ENCODE results near the gene TRABD2B. TPM values are rescaled to one million over a fixed set of nuclear protein-coding genes. Genes with fewer than 3 reads are reported as not detected.

TRABD2B gene
- total and polyA plus RNA-seq, 8 donors, result 0.99 to 5.2 (median 3.3) TPM

DNA sequence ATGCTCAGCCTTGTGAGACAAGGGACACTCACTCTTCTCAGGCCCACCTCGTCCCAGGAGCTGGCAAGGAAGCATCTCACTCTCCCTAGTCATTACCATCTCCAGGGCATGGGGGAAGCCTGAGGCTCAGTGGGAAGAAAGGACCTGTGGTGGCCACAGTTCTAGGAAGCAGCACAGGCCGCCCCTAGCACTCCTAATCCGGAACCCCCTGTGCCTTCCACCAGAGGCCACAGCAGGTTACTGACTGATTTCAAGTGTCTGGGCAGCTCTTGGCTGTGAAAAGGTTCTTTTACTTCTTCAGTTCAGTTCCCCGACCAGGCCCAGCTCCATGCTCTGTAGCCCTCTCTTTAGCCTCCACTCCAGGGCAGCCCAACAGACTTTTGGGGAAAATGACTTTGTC lies 84.4 kb downstream of the TRABD2B start:
- Histone ChIP-seq H3K27ac (no peak overlapping the region), H3K27me3 (no peaks in the 10 kb centered on the region), H3K36me3 (no peaks in the 10 kb centered on the region), H3K4me1 (no peaks in the 10 kb centered on the region), H3K9me3 (no peaks in the 10 kb centered on the region), H3K4me3 (no peak overlapping the region)
- ATAC-seq (no peak), DNase-seq (no peak)
- intact Hi-C loops (cut with DNase I), result no loop called here
- TF ChIP-seq CTCF (IDR thresholded peaks at IDR 0.05), result no peak

DNA sequence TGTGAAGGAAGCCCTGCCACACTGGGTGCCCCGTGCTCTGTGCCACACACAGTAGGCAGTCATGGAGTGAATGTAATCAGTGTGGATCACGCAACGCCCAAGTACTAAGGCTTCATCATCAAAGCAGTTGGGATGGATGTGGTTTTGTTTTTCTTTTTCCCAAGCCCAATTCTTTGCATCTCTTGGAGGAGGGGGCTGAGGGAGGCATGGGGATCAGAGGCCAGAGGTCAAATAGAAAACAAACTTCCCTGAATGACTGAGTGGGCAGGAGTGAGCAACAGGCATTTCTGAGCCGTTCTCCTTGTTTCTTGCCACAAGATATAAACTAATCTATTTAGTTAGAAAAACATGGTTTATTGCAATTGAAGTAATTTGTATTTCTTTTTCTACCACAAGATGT lies 85.3 kb downstream of the TRABD2B start:
- no peak overlapping the region for H3K27ac ChIP-seq
- intact Hi-C loops (cut with DNase I), result no loop called here
- no peak overlapping the region for H3K4me3 ChIP-seq
- H3K9me3 ChIP-seq, result no peaks in the 10 kb centered on the region
- no peaks in the 10 kb centered on the region for H3K27me3 ChIP-seq
- ATAC-seq, result no peak
- H3K36me3 ChIP-seq, result no peaks in the 10 kb centered on the region
- peaks cover 0 to 1% of the 10 kb centered on the region in 2 donors for H3K4me1 ChIP-seq
- no peak for TF ChIP-seq CTCF (IDR thresholded peaks at IDR 0.05)
- DNase-seq, result no peak

DNA sequence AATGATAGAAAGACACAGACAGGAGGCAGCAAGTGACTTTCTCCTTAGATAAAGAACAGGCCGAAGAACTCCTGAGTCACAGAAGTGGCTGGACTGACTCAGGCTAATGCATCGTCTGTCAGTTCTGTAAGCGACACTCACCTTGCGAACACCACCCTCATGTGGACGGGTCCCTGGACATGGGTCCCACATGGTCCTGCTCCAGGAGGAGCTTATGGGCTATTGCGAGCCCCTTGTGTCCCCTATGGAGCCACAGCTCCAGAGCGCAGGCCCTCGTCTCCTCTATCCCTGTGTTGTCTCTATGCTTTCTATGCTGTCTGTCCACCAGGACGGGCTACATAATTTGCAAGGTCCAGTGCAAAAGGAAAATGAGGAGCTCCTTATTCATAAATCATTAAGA lies 85.8 kb downstream of the TRABD2B start:
- peaks cover 0 to 6% of the 10 kb centered on the region in 2 donors for H3K4me1 ChIP-seq
- intact Hi-C loops (cut with DNase I), result no loop called here
- H3K36me3 ChIP-seq, result no peaks in the 10 kb centered on the region
- H3K9me3 ChIP-seq, result no peaks in the 10 kb centered on the region
- no peak for DNase-seq
- no peak for TF ChIP-seq CTCF (IDR thresholded peaks at IDR 0.05)
- no peak overlapping the region for H3K27ac ChIP-seq
- H3K27me3 ChIP-seq, result no peaks in the 10 kb centered on the region
- no peak for ATAC-seq
- no peak overlapping the region for H3K4me3 ChIP-seq

DNA sequence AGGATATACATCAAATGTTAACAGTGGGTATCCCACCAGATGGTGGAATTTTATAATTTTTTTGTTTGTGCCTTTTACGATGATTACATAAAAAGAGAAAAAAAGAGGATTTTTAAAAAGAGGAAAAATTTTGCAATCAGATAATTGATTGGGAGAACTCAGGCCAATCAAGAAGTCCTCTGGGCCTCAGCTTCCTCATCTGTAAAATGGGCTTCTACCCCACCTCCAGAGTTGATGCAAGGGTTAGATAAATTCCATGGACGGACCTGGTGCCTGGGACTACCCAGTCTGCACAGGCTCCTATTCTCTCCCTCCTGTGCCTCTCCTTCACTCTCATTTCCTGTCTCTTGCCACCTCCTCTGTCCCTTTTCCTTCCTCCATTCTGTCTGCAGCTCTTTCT lies 88.9 kb downstream of the TRABD2B start:
- intact Hi-C loops (cut with DNase I), result no loop called here
- peaks cover 0 to 6% of the 10 kb centered on the region in 2 donors for H3K4me1 ChIP-seq
- H3K4me3 ChIP-seq, result no peak overlapping the region
- ATAC-seq (no peak), DNase-seq (no peak)
- H3K9me3 ChIP-seq, result no peaks in the 10 kb centered on the region
- H3K27ac ChIP-seq, result no peak overlapping the region
- H3K27me3 ChIP-seq, result no peaks in the 10 kb centered on the region
- no peak for TF ChIP-seq CTCF (IDR thresholded peaks at IDR 0.05)
- no peaks in the 10 kb centered on the region for H3K36me3 ChIP-seq

GRCh38 chr1:47907177-47907528 lies 90.0 kb downstream of the TRABD2B start:
- Histone ChIP-seq H3K9me3 (no peaks in the 10 kb centered on the region), H3K36me3 (no peaks in the 10 kb centered on the region), H3K4me3 (no peak overlapping the region), H3K27ac (no peak overlapping the region), H3K4me1 (peaks cover 0 to 6% of the 10 kb centered on the region in 2 donors), H3K27me3 (no peaks in the 10 kb centered on the region)
- intact Hi-C loops (cut with DNase I), result no loop called here
- ATAC-seq, result no peak
- no peak for TF ChIP-seq CTCF (IDR thresholded peaks at IDR 0.05)
- no peak for DNase-seq
